Thyroid gland (tissue), 4 donors: ENCODE data around the gene TARBP2. TPM values are rescaled to one million over a fixed set of nuclear protein-coding genes. Genes with fewer than 3 reads are reported as not detected.
A peak's percentile ranks its signal among the peaks of the same experiment; 100 is the strongest.

Experiments used
- DNase-seq, 2 donors: peaks; one replicate each; pipeline ENCODE4 v3.0.0-alpha.2; 2019
- H3K27ac ChIP-seq, 3 donors: fragments of 200-600 bp; sonication (generic); 1 replicate in 2 of 3; 2 replicates in 1 of 3; pipeline ENCODE4 v1.5.1; 2016 to 2019; ENCODE audit warnings: mild to moderate bottlenecking in 1 of 3, moderate library complexity in 1 of 3
- H3K27me3 ChIP-seq: fragments of 200-600 bp; sonication (generic); one replicate; pipeline ENCODE4 v1.5.1; 2019
- H3K36me3 ChIP-seq, 2 donors: fragments of 200-600 bp; sonication (generic); one replicate each; pipeline ENCODE4 v1.5.1; 2016 to 2019
- H3K4me1 ChIP-seq, 2 donors: fragments of 200-600 bp; sonication (generic); one replicate each; pipeline ENCODE4 v1.5.1; 2017 to 2019
- H3K4me3 ChIP-seq, 3 donors: fragments of 200-600 bp; sonication (generic); replicated peaks in 1 of 3; 1 replicate in 2 of 3; 2 replicates in 1 of 3; pipeline ENCODE4 v1.5.1; 2016; ENCODE audit warnings: mild to moderate bottlenecking in 1 of 3
- H3K9me3 ChIP-seq: fragments of 200-600 bp; sonication (generic); one replicate; pipeline ENCODE4 v1.5.1; 2017
- POLR2A ChIP-seq, 2 donors: fragments of 450-650 bp; IDR thresholded peaks; one replicate each; pipeline ENCODE4 v1.6.1; 2017; ENCODE audit warnings: antibody characterized with exemption in 2 of 2, mild to moderate bottlenecking in 2 of 2, moderate library complexity in 1 of 2
- WGBS, 2 donors: methylation state at CpG; one replicate each; pipeline ENCODE4 v1.1.5; 2017; 5-methylcytosine and 5-hydroxymethylcytosine counted together
- intact Hi-C: fragments of 100-400 bp; cut with DNase I; formaldehyde crosslinking; loops from one replicate; pipeline ENCODE4 v1.15.1; 2023
- total RNA-seq, 4 donors: library from RNA; depleted of rRNA; stranded (reverse); fragments of >200 nt; gene quantifications; one replicate each; pipeline ENCODE4 v1.2.3, GENCODE V29; 2016
- TF ChIP-seq, protein P1 (sequence below), 6 experiments: fragments of 200-600 bp in 3 of 6; fragments of 450-650 bp in 3 of 6; sonication (generic) in 3 of 6; IDR thresholded peaks; one replicate each; pipeline ENCODE4 v1.5.1; 2016 to 2019; ENCODE audit warnings: antibody characterized with exemption in 6 of 6, mild to moderate bottlenecking in 2 of 6, inconsistent platforms in 1 of 6, moderate library complexity in 1 of 6

Gene TARBP2
- total RNA-seq, 4 donors from 2014 or later = 31.2 to 44.8 (median 34.7) TPM

GRCh38 chr12:53513712-53514410 is 12.8 kb downstream of the TARBP2 start:
- H3K4me1 ChIP-seq = peaks cover 26 to 30% of the 10 kb centered on the region in 2 donors
- peak in 1 of 2 donors; percentile 66 for TF ChIP-seq POLR2A (IDR thresholded peaks at IDR 0.05)
- TF ChIP-seq, protein P1, sequence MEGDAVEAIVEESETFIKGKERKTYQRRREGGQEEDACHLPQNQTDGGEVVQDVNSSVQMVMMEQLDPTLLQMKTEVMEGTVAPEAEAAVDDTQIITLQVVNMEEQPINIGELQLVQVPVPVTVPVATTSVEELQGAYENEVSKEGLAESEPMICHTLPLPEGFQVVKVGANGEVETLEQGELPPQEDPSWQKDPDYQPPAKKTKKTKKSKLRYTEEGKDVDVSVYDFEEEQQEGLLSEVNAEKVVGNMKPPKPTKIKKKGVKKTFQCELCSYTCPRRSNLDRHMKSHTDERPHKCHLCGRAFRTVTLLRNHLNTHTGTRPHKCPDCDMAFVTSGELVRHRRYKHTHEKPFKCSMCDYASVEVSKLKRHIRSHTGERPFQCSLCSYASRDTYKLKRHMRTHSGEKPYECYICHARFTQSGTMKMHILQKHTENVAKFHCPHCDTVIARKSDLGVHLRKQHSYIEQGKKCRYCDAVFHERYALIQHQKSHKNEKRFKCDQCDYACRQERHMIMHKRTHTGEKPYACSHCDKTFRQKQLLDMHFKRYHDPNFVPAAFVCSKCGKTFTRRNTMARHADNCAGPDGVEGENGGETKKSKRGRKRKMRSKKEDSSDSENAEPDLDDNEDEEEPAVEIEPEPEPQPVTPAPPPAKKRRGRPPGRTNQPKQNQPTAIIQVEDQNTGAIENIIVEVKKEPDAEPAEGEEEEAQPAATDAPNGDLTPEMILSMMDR (IDR thresholded peaks at IDR 0.05) = no peak
- 29 to 41% methylated on average over 6 of the region's 6 CpGs for WGBS, 2 donors
- H3K27ac ChIP-seq = peak overlapping the region; percentile 11 to 69 (median 61)
- H3K4me3 ChIP-seq = no peak overlapping the region
- intact Hi-C loops = no loop called here
- peaks cover 12 to 30% of the 10 kb centered on the region in 2 donors for H3K36me3 ChIP-seq
- H3K9me3 ChIP-seq = no peaks in the 10 kb centered on the region
- H3K27me3 ChIP-seq = no peaks in the 10 kb centered on the region
- peak; percentile 45 to 54 for DNase-seq

DNA sequence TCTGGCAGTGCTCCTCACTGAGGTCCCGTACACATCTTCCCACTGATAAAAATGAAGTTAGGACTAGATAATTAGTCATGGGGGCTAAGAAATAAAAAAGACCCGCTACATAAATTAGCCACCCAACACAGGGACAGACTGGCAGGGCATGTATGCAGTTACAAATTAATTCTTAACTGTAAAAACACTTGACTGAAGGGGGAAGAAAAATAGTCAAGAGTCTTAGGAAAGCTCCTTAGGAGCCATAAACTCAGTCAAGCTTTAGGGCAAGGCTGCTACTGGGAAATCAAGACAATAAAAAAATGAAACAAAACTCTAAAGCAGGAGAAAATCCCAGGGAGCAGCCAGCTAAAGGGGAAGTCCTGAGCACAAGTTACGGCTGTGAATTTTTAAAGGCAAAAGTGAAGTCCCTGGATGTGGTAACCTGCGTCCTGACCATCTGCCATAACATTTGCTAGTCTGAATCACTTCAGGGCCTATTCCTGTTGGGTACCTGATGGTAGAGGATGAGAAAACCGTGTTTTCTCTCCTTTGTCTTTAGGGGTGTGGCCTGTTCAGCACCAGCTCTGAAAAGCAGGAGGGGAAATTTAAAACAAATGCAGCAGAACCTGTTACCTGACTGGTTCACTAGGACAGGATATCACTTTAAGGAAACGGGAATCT is 13.7 kb downstream of the TARBP2 start:
- H3K27ac ChIP-seq = peak overlapping the region; percentile 11 to 69 (median 61)
- no peak overlapping the region for H3K4me3 ChIP-seq
- H3K27me3 ChIP-seq = no peaks in the 10 kb centered on the region
- intact Hi-C loops = no loop called here
- no peaks in the 10 kb centered on the region for H3K9me3 ChIP-seq
- peaks cover 26 to 28% of the 10 kb centered on the region in 2 donors for H3K4me1 ChIP-seq
- 50 to 60% methylated on average over 6 of the region's 6 CpGs for WGBS, 2 donors
- peaks cover 12 to 39% of the 10 kb centered on the region in 2 donors for H3K36me3 ChIP-seq
- DNase-seq = no peak
- no peak for TF ChIP-seq POLR2A (IDR thresholded peaks at IDR 0.05)

DNA sequence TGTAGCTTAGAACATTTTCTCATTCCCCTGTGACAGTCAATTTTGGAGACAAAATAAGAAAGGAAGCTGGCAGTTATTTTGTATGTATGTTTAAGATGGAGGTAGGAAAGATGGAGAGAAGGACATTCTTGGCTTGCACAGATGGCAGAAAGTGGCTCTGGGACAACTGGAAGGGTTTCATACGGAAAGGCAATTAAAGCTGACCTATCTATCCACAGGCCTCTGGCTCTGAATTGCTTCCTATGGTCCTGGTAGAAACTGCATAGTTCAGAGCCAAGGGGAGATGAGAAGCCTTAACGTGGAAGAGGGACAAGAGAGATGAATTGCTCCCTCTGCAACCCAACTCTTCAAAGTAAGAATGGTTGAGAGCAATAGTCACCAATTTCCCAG is 14.2 kb downstream of the TARBP2 start:
- no peak overlapping the region for H3K4me3 ChIP-seq
- WGBS, 2 donors = 63 to 64% methylated on average over 2 of the region's 2 CpGs

DNA sequence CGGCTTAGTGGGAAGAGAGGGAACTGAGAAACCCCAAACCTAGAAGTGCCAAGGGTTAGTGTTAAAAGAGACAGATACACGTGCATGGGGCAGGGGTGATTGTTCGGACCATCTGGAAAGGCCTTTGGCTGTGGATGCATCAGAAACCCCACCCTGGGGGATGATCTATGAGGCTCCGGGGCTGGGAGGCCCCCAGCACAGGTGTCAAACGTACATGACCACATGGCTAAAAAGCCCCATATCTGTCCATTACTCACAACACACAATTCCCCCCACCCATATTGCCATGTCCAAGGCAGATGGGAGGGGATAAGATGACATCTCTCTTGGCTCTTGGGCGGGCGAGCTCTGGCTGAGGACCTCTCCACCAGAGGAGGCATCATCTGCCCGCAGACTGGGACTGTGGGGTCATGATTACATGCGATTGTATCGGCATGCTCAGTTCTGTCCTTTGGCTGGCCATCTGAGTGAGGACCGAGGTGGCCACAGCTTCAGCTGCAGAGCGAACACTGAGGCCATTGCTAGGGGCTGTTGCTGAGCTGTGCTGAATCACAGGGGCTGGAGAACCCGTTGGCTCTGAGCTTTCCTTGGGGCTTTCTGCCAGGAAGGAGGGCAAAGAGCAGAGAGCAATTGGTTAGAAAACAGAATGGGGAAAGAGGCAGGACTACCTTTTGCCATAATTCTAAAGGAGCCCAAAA is 15.8 kb downstream of the TARBP2 start:
- peaks cover 26 to 28% of the 10 kb centered on the region in 2 donors for H3K4me1 ChIP-seq
- 87 to 89% methylated on average over 10 to 13 of the region's 13 CpGs for WGBS, 2 donors
- H3K36me3 ChIP-seq = peaks cover 21 to 58% of the 10 kb centered on the region in 2 donors
- DNase-seq = no peak
- no peak for TF ChIP-seq POLR2A (IDR thresholded peaks at IDR 0.05)
- TF ChIP-seq, protein P1 (IDR thresholded peaks at IDR 0.05) = no peak
- no peaks in the 10 kb centered on the region for H3K9me3 ChIP-seq
- no peak overlapping the region for H3K4me3 ChIP-seq
- no peaks in the 10 kb centered on the region for H3K27me3 ChIP-seq
- no peak overlapping the region for H3K27ac ChIP-seq
- intact Hi-C loops = no loop called here

More for the DNA sequence above, 14.2 kb downstream of the TARBP2 start:
- Histone ChIP-seq H3K4me1 (peaks cover 26 to 28% of the 10 kb centered on the region in 2 donors), H3K9me3 (no peaks in the 10 kb centered on the region), H3K36me3 (peaks cover 12 to 44% of the 10 kb centered on the region in 2 donors), H3K27ac (peak overlapping the region in 2 of 3 donors; percentile 34 to 69), H3K27me3 (no peaks in the 10 kb centered on the region)
- TF ChIP-seq, protein P1 (IDR thresholded peaks at IDR 0.05) = no peak
- TF ChIP-seq POLR2A (IDR thresholded peaks at IDR 0.05) = no peak
- intact Hi-C loops = no loop called here
- DNase-seq = no peak

DNA sequence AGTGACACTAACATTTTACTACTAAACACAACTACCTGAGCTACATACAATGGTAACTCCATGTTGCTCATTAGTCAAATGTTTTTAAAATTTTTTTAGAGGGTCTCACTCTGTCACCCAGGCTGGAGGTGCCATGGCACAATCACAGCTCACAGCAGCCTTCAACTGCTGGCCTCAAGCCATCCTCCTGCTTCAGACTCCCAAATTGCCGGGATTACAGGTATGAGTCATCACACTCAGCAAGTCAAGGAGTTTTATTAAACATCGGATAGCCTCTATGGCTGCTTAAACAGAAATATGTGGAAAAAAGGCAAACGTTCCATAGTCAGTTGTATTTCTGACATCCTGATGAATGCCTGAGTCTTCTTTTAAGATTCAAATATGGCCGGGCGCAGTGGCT is 17.3 kb downstream of the TARBP2 start:
- intact Hi-C loops = no loop called here
- Histone ChIP-seq H3K4me1 (peaks cover 22 to 24% of the 10 kb centered on the region in 2 donors), H3K27me3 (no peaks in the 10 kb centered on the region), H3K27ac (no peak overlapping the region), H3K9me3 (no peaks in the 10 kb centered on the region), H3K4me3 (no peak overlapping the region), H3K36me3 (peaks cover 36 to 67% of the 10 kb centered on the region in 2 donors)
- TF ChIP-seq, protein P1 (IDR thresholded peaks at IDR 0.05) = no peak
- no peak for TF ChIP-seq POLR2A (IDR thresholded peaks at IDR 0.05)
- no peak for DNase-seq
- WGBS, 2 donors = 86 to 87% methylated on average over 5 of the region's 5 CpGs
